ENCODE measurements around the gene ICAM1. TPM values are rescaled to one million over a fixed set of nuclear protein-coding genes. Genes with fewer than 3 reads are reported as not detected.

Gene ICAM1
- total RNA-seq, 1 experiment from 2014 or later = 2.3 TPM

DNA sequence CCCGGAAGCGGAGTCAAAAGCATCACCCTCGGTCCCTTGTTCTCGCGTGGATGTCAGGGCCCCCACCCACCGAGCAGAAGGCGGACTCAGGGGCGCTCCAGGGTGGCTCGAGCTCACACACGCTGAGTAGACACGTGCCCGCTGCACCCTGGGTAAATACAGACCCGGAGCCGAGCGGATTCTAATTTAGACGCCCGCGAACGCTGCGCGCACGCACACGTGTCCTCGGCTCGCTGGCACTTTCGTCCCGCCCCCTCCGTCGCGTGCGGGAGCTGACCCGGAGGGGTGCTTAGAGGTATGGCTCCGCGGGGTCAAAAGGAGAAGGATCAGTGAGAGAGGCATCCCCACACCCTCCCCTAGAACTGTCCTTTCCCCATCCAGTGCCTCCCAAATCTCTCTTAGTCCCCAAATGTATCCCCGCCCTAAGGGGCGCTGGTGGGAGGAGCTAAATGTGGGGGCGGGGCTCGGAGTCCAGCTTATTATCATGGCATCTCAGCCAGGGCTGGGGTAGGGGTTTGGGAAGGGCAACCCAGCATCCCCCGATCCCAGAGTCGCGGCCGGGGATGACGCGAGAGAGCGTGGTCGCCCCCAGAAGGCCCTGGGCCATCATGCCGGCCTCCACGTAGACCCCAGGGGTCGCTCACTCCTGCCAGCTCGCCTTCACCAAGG is 18.4 kb downstream of the ICAM1 start:
- H3K9ac ChIP-seq (ENCODE audit: extremely low read depth, insufficient read length, low read length) = no peak overlapping the region
- H4K8ac ChIP-seq (replicated peaks; ENCODE audit: insufficient read length, low read depth, low read length) = no peak overlapping the region
- H3K27ac Mint-ChIP-seq = no peak overlapping the region

More for the DNA sequence above, 18.4 kb downstream of the ICAM1 start:
- Histone ChIP-seq H4K20me1 (ENCODE audit: control insufficient read depth, insufficient read depth, insufficient read length) (no peaks in the 10 kb centered on the region), H3K18ac (ENCODE audit: insufficient read length, low read depth, low read length) (no peak overlapping the region), H3K79me2 (ENCODE audit: insufficient read depth, low read length) (no peaks in the 10 kb centered on the region), H3K4me1 (ENCODE audit: insufficient read depth, low read length) (no peaks in the 10 kb centered on the region; the same call in 1 of the 2 replicates), H2BK12ac (ENCODE audit: insufficient read length, low read depth, low read length) (no peak overlapping the region), H2BK20ac (ENCODE audit: low read depth, low read length, poor library complexity, severe bottlenecking) (no peak overlapping the region), H4K5ac (ENCODE audit: insufficient read length, low read depth, low read length) (no peak overlapping the region), H4K91ac (ENCODE audit: insufficient read length, low read depth, low read length) (no peak overlapping the region), H3K9me3 (ENCODE audit: control insufficient read depth, low read depth, low read length) (no peaks in the 10 kb centered on the region), H3K23me2 (ENCODE audit: insufficient read length, low read depth, low read length, poor library complexity, severe bottlenecking) (peaks cover 34% of the 10 kb centered on the region), H3K4me2 (ENCODE audit: insufficient read depth, insufficient read length, low read length) (peak overlapping the region; percentile 92), H3K27me3 (ENCODE audit: insufficient read depth, low read length) (peaks cover 50% of the 10 kb centered on the region), H2BK15ac (ENCODE audit: low read depth, low read length) (no peak overlapping the region), H3K79me1 (ENCODE audit: insufficient read depth, low read depth, low read length, poor library complexity, severe bottlenecking) (no peaks in the 10 kb centered on the region), H2BK120ac (ENCODE audit: low read depth, low read length, poor library complexity, severe bottlenecking) (no peak overlapping the region), H3T11ph (ENCODE audit: low read length) (no peak overlapping the region), H2BK5ac (ENCODE audit: insufficient read length, low read length) (no peak overlapping the region), H3K56ac (ENCODE audit: insufficient read length, low read depth, low read length) (no peak overlapping the region), H3K27ac (ENCODE audit: insufficient read length, low read depth, low read length) (no peak overlapping the region), H3K23ac (ENCODE audit: insufficient read length, low read depth, low read length) (no peak overlapping the region), H3K14ac (ENCODE audit: insufficient read depth, low read length) (no peak overlapping the region), H2AK5ac (ENCODE audit: insufficient read length, low read length) (no peak overlapping the region), H3K4ac (ENCODE audit: low read depth, low read length) (no peak overlapping the region), H2AFZ (ENCODE audit: low read length) (no peak overlapping the region)
- Mint-ChIP-seq H3K4me3 (peak overlapping the region; percentile 59 to 92), H3K36me3 (ENCODE audit: insufficient read depth in 1 of 3, low read depth in 3 of 3) (peaks cover 0 to 7% (median 0%) of the 10 kb centered on the region in 3 experiments; a peak in 4 of 7 replicates), H3K9me3 (peaks cover 0 to 5% of the 10 kb centered on the region in 2 experiments; a peak in 3 of 5 replicates), H3K27me3 (ENCODE audit: low read depth) (peaks cover 93% of the 10 kb centered on the region), H3K4me1 (peaks cover 11 to 41% of the 10 kb centered on the region in 2 experiments)
- peak; percentile 85 for DNase-seq
- WGBS (ENCODE audit: extremely low coverage, insufficient read length, low lambda C conversion rate) = no CpG with 5 or more reads among the region's 50 CpGs
- TF ChIP-seq, protein P1, sequence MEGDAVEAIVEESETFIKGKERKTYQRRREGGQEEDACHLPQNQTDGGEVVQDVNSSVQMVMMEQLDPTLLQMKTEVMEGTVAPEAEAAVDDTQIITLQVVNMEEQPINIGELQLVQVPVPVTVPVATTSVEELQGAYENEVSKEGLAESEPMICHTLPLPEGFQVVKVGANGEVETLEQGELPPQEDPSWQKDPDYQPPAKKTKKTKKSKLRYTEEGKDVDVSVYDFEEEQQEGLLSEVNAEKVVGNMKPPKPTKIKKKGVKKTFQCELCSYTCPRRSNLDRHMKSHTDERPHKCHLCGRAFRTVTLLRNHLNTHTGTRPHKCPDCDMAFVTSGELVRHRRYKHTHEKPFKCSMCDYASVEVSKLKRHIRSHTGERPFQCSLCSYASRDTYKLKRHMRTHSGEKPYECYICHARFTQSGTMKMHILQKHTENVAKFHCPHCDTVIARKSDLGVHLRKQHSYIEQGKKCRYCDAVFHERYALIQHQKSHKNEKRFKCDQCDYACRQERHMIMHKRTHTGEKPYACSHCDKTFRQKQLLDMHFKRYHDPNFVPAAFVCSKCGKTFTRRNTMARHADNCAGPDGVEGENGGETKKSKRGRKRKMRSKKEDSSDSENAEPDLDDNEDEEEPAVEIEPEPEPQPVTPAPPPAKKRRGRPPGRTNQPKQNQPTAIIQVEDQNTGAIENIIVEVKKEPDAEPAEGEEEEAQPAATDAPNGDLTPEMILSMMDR (conservative IDR thresholded peaks at IDR 0.05) = no peak
